Esophagus squamous epithelium (tissue), 4 donors: ENCODE results near the gene DDX24.

Experiments used
- CTCF ChIP-seq, 6 experiments: fragments of 450-650 bp in 4 of 6; fragments of 200-600 bp in 2 of 6; sonication (generic) in 2 of 6; IDR thresholded peaks; one replicate each; pipeline ENCODE4 v1.5.1; 2016 to 2019; ENCODE audit warnings: antibody characterized with exemption in 6 of 6, mild to moderate bottlenecking in 4 of 6, moderate library complexity in 4 of 6
- POLR2A ChIP-seq, 4 donors: fragments of 450-650 bp; IDR thresholded peaks; one replicate each; pipeline ENCODE4 v1.6.1; 2017; ENCODE audit warnings: antibody characterized with exemption in 4 of 4, mild to moderate bottlenecking in 4 of 4, moderate library complexity in 3 of 4

GRCh38 chr14:93999573-93999972 is 81.4 kb downstream of the DDX24 start:
- TF ChIP-seq POLR2A (IDR thresholded peaks at IDR 0.05) (no peak), CTCF (IDR thresholded peaks at IDR 0.05) (no peak)
